IMR-90 (cell line): ENCODE results near the gene SLC12A8. TPM values are rescaled to one million over a fixed set of nuclear protein-coding genes. Genes with fewer than 3 reads are reported as not detected.

Experiments used
- ATAC-seq: fragments of 200-7000 bp; cut with Tn5 transposase; 2 replicates; pipeline ENCODE4 v1.9.1; 2020; ENCODE audit warnings: low read depth, mild to moderate bottlenecking, moderate library complexity
- BruUV-seq: library from RNA; stranded (reverse); fragments of 400-500 nt; replicated peaks from 2 replicates; lab custom pipeline; 2021; lab: Mats Ljungman, UMichigan
- CTCF ChIA-PET: fragments of 300-600 bp; formaldehyde crosslinking; extraction: SDS; loops from one replicate; lab custom pipeline; 2021; ENCODE audit warnings: antibody characterized with exemption; lab: Yijun Ruan, JAX
- POLR2A ChIA-PET: fragments of 300-600 bp; sonication (Branson Sonifier 250); formaldehyde crosslinking; loops from one replicate; lab custom pipeline; 2022; ENCODE audit warnings: antibody characterized with exemption; ENCODE audit not compliant: unreplicated experiment; lab: Charles Lee
- DNase-seq: peaks from one replicate; pipeline ENCODE4 v3.0.0; 2013
- H2AFZ ChIP-seq: replicated peaks from 2 replicates; pipeline ENCODE3; 2013; ENCODE audit warnings: low read length, mild to moderate bottlenecking; ENCODE audit not compliant: poor library complexity
- H2AK5ac ChIP-seq: 2 replicates; pipeline ENCODE4 v1.6.1; 2013; ENCODE audit warnings: low read depth, low read length, inconsistent platforms
- H2AK9ac ChIP-seq: replicated peaks from 2 replicates; pipeline ENCODE3; 2013; ENCODE audit warnings: mild to moderate bottlenecking, low read depth, low read length, moderate library complexity; ENCODE audit not compliant: poor library complexity
- H2BK120ac ChIP-seq: 2 replicates; pipeline ENCODE4 v1.6.1; 2013; ENCODE audit warnings: low read depth, low read length, inconsistent platforms
- H2BK15ac ChIP-seq: 3 replicates; pipeline ENCODE4 v1.6.1; 2013; ENCODE audit warnings: low read depth, low read length, inconsistent platforms
- H2BK20ac ChIP-seq: 2 replicates; pipeline ENCODE4 v1.6.1; 2013; ENCODE audit warnings: low read depth, mild to moderate bottlenecking, inconsistent platforms, low read length, moderate library complexity
- H2BK5ac ChIP-seq: 2 replicates; pipeline ENCODE4 v1.6.1; 2013; ENCODE audit warnings: mild to moderate bottlenecking, low read depth, low read length, inconsistent platforms; ENCODE audit not compliant: poor library complexity, severe bottlenecking
- H3K14ac ChIP-seq: replicated peaks from 2 replicates; pipeline ENCODE4 v1.6.1; 2013; ENCODE audit warnings: low read depth, low read length, inconsistent platforms
- H3K18ac ChIP-seq: 2 replicates; pipeline ENCODE4 v1.6.1; 2013; ENCODE audit warnings: low read depth, low read length, control low read depth
- H3K23ac ChIP-seq: 2 replicates; pipeline ENCODE4 v1.6.1; 2013; ENCODE audit warnings: low read depth, low read length, inconsistent platforms
- H3K27ac ChIP-seq: 2 replicates; pipeline ENCODE4 v1.5.1; 2013; ENCODE audit warnings: mild to moderate bottlenecking, control low read depth, low read length; ENCODE audit not compliant: insufficient read depth
- H3K27me3 ChIP-seq: 2 replicates; pipeline ENCODE4 v1.6.1; 2013; ENCODE audit warnings: low read length; ENCODE audit not compliant: control insufficient read depth, insufficient read depth
- H3K36me3 ChIP-seq: 2 replicates; pipeline ENCODE4 v1.6.1; 2013; ENCODE audit warnings: low read length, mixed read lengths; ENCODE audit not compliant: control insufficient read depth, insufficient read depth
- H3K4ac ChIP-seq: 2 replicates; pipeline ENCODE4 v1.6.1; 2013; ENCODE audit warnings: low read depth, low read length, inconsistent platforms
- H3K4me1 ChIP-seq: 2 replicates; pipeline ENCODE4 v1.6.1; 2013; ENCODE audit warnings: low read length, mixed read lengths; ENCODE audit not compliant: control insufficient read depth, insufficient read depth
- H3K4me2 ChIP-seq: 2 replicates; pipeline ENCODE4 v1.6.1; 2013; ENCODE audit warnings: low read depth, mild to moderate bottlenecking, control low read depth, low read length, moderate library complexity
- H3K4me3 ChIP-seq: 2 replicates; pipeline ENCODE4 v1.5.1; 2013; ENCODE audit warnings: low read depth, mild to moderate bottlenecking, control low read depth, low read length, moderate library complexity; ENCODE audit not compliant: insufficient read depth
- H3K56ac ChIP-seq: 2 replicates; pipeline ENCODE4 v1.6.1; 2013; ENCODE audit warnings: low read length, inconsistent platforms; ENCODE audit not compliant: insufficient read depth; ENCODE audit errors: extremely low read depth
- H3K79me1 ChIP-seq, 2 experiments: 2 replicates each; pipeline ENCODE4 v1.6.1; 2013; ENCODE audit warnings: low read length in 2 of 2, inconsistent platforms in 1 of 2, low read depth in 1 of 2
- H3K9ac ChIP-seq: 2 replicates; pipeline ENCODE4 v1.6.1; 2013; ENCODE audit warnings: low read depth, low read length, control low read depth
- H3K9me1 ChIP-seq: 2 replicates; pipeline ENCODE4 v1.6.1; 2013; ENCODE audit warnings: low read length, inconsistent platforms; ENCODE audit not compliant: insufficient read depth
- H3K9me3 ChIP-seq: 2 replicates; pipeline ENCODE4 v1.6.1; 2013; ENCODE audit warnings: low read length; ENCODE audit not compliant: control insufficient read depth, insufficient read depth
- H4K20me1 ChIP-seq: 2 replicates; pipeline ENCODE4 v1.6.1; 2013; ENCODE audit warnings: low read length, inconsistent platforms; ENCODE audit not compliant: insufficient read depth
- H4K5ac ChIP-seq: 2 replicates; pipeline ENCODE4 v1.6.1; 2013; ENCODE audit warnings: mild to moderate bottlenecking, low read depth, low read length, control low read depth
- H4K8ac ChIP-seq, 2 experiments: 2 replicates each; pipeline ENCODE4 v1.6.1; 2013; ENCODE audit warnings: low read depth in 2 of 2, low read length in 2 of 2, control low read depth in 1 of 2, inconsistent platforms in 1 of 2
- H4K91ac ChIP-seq: 2 replicates; pipeline ENCODE4 v1.6.1; 2013; ENCODE audit warnings: low read depth, low read length, inconsistent platforms; ENCODE audit not compliant: insufficient read depth
- BHLHE40 ChIP-seq: fragments of 150-350 bp; IDR thresholded peaks from 2 replicates; pipeline ENCODE4 v1.6.1; 2016; ENCODE audit warnings: mild to moderate bottlenecking, low read depth, low read length
- CEBPB ChIP-seq: IDR thresholded peaks from 2 replicates; pipeline ENCODE4 v1.6.1; 2012; ENCODE audit warnings: low read depth, low read length, improper control_type of control experiment
- MAFK ChIP-seq: IDR thresholded peaks from 2 replicates; pipeline ENCODE4 v1.6.1; 2012; ENCODE audit warnings: low read depth, low read length, improper control_type of control experiment
- NFE2L2 ChIP-seq: fragments of 150-350 bp; IDR thresholded peaks from 2 replicates; pipeline ENCODE4 v1.6.1; 2016; ENCODE audit warnings: low read depth, mild to moderate bottlenecking, low read length
- RAD21 ChIP-seq: IDR thresholded peaks from 2 replicates; pipeline ENCODE4 v1.6.1; 2012; ENCODE audit warnings: low read length, improper control_type of control experiment
- RFX5 ChIP-seq: IDR thresholded peaks from 2 replicates; pipeline ENCODE4 v1.8.0; 2012; ENCODE audit warnings: low read depth, mild to moderate bottlenecking, low read length, moderate library complexity
- WGBS, 2 experiments: methylation state at CpG; one replicate each; pipeline versions ENCODE4 v1.1.5 to v1.1.7; 2013; ENCODE audit warnings: missing lambda C conversion rate in 2 of 2; ENCODE audit not compliant: insufficient read length in 1 of 2; ENCODE audit errors: extremely low coverage in 2 of 2; 5-methylcytosine and 5-hydroxymethylcytosine counted together
- dilution Hi-C: fragments of 300-500 bp; cut with HindIII; formaldehyde crosslinking; loops from one replicate; pipeline ENCODE4 v1.14.3; 2018; ENCODE audit warnings: low sequenced_read_pairs; ENCODE audit not compliant: unreplicated experiment
- in situ Hi-C: fragments of 300-500 bp; cut with MboI; formaldehyde crosslinking; loops from 3 replicates; pipeline ENCODE4 v1.14.3; 2019; ENCODE audit warnings: low sequenced_read_pairs, inconsistent platforms, mixed read lengths
- intact Hi-C: fragments of 100-400 bp; cut with micrococcal nuclease; formaldehyde crosslinking; loops from 2 replicates; pipeline ENCODE4 v1.10.0; 2022
- polyA plus RNA-seq, 3 experiments: library from polyadenylated mRNA; depleted of rRNA; stranded (reverse); fragments of >200 nt; gene quantifications; 2 replicates each; pipeline ENCODE4 v1.2.3, GENCODE V29; 2012; ENCODE audit warnings: low replicate concordance in 1 of 3
- total RNA-seq: library from RNA; depleted of rRNA; stranded (reverse); fragments of >200 nt; gene quantifications from 2 replicates; pipeline ENCODE4 v1.2.3, GENCODE V29; 2012

Gene SLC12A8
- total and polyA plus RNA-seq, 2 of the 4 experiments (the other 2 are of a cell fraction) = 2.2 to 4.3 TPM

GRCh38 chr3:125191256-125191655, 21.3 kb downstream of the SLC12A8 start:
- no peak for TF ChIP-seq NFE2L2
- TF ChIP-seq RAD21 = no peak
- no peak for TF ChIP-seq CEBPB
- TF ChIP-seq MAFK = no peak
- TF ChIP-seq RFX5 = no peak
- no peak for TF ChIP-seq BHLHE40
- dilution Hi-C loops (no loop called here), in situ Hi-C loops (no loop called here), intact Hi-C loops (loop anchor here (10.0 kb wide), 1 partner anchor 266 kb away; no protein-coding TSS in a partner anchor)
- DNase-seq = peak; percentile 50
- Histone ChIP-seq H2AK5ac (no peak overlapping the region), H4K91ac (no peak overlapping the region), H3K9me3 (no peaks in the 10 kb centered on the region; the same call in 1 of the 2 replicates), H3K4ac (peak overlapping the region; percentile 32; the same call in 1 of the 2 replicates), H2BK5ac (no peak overlapping the region), H4K8ac (no peak overlapping the region), H3K14ac (no peak overlapping the region), H2BK120ac (no peak overlapping the region), H3K18ac (no peak overlapping the region), H3K27me3 (0 out of 2 replicates have a peak, but pooled peaks cover 1% of the 10 kb centered on the region), H4K5ac (no peak overlapping the region), H3K27ac (no peak overlapping the region), H3K36me3 (no peaks in the 10 kb centered on the region), H2AK9ac (peak overlapping the region; percentile 50), H2BK15ac (no peak overlapping the region), H4K20me1 (peaks cover 4% of the 10 kb centered on the region; the same call in 1 of the 2 replicates), H3K23ac (no peak overlapping the region), H2AFZ (no peak overlapping the region), H3K9ac (no peak overlapping the region), H3K79me1 (no peaks in the 10 kb centered on the region), H3K4me3 (no peak overlapping the region), H3K4me1 (peaks cover 24% of the 10 kb centered on the region), H3K9me1 (peaks cover 12% of the 10 kb centered on the region; the same call in 1 of the 2 replicates), H3K4me2 (no peak overlapping the region), H3K56ac (no peak overlapping the region), H2BK20ac (no peak overlapping the region)
- CTCF ChIA-PET = no interaction called here
- POLR2A ChIA-PET = no interaction called here
- whole genome bisulfite sequencing, 2 experiments = no CpG with 5 or more reads among the region's 4 CpGs
- no TSS peak for BruUV-seq
- no peak for ATAC-seq
